HG03558 (cell line): Measurements from ENCODE around the gene CD6.

Experiments
- ATAC-seq: cut with Tn5 transposase; IDR thresholded peaks from one replicate; pipeline ENCODE4 v1.9.1; 2021; ENCODE audit warnings: moderate number of reproducible peaks; ENCODE audit not compliant: unreplicated experiment; ENCODE audit errors: extremely low read depth

Gene CD6

DNA sequence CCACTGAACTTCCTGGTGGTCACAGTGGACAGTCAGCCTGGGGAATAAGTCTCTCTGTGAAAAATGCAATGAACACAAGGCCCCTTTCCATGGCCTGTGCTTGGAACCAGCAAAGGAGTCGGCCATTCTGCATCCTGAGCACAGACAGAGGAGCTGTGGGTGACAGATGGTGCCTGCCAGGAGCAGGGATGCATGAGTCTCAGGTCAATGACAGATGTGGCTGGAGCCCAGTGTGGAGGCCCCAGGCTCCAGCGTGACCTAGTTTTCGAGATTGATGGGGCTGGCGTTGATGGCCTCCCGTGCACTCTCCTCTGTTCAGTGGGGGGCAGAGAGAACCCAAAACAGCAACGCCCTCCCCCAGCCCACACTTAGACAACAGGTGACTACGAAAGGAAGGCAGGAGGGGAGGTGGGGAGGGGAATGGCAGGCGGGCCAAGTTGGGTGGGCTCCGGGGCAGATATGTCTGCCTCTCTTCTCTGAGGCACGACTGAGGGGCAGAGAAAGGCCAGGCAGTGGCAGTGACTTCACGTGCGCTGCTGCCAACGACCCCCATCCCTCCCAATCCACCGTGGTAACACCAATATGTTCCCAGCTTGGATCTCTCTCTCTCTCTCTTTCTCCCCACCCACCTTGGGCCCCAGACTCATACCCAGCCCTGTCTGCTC is 96.4 kb downstream of the CD6 start:
- ATAC-seq: no peak

DNA sequence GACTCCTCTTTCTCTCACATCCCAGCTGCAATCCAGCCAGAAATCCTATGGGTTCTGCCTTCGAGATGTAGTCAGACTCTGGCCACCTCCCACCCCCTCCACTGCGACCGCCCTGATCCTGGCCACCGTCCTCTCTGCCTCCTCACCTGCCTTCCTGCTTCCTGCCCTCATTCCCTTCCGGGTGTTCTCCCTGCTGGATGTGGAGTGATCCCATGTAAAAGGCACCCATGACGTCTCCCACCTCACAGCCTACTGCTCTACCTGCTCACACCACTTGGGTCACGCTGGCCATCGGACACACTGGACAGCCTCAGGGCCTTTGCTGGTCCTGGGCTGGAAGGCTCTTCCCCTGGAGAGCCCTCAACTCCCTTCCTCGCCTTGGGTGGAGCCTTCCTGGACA is 97.1 kb downstream of the CD6 start:
- no peak for ATAC-seq

DNA sequence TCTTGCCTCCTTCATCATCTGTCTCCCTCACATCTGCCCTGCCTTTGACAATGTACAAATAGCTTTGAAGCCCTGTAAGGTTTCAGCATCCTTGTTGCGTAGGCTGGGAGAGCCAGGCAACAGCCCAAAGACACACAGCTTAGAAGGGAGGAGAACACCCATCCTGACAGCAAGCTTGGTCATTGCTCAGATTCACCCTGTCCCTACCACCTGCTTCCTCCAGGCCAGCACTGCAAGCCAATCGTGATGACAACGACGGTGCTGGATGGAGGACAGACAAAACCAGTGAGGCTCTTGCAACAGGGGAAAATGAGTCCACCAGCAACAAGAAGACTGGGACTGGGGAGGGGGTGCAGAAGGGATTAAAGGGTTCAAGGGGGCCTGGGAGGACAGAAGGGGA is 97.9 kb downstream of the CD6 start:
- ATAC-seq: no peak
